DMS53 (cell line): ENCODE measurements around the gene ADAM11.

Experiments
- DNase-seq: peaks from one replicate; lab custom pipeline; 2025; lab: John Stamatoyannopoulos, UW

The ADAM11 gene

DNA sequence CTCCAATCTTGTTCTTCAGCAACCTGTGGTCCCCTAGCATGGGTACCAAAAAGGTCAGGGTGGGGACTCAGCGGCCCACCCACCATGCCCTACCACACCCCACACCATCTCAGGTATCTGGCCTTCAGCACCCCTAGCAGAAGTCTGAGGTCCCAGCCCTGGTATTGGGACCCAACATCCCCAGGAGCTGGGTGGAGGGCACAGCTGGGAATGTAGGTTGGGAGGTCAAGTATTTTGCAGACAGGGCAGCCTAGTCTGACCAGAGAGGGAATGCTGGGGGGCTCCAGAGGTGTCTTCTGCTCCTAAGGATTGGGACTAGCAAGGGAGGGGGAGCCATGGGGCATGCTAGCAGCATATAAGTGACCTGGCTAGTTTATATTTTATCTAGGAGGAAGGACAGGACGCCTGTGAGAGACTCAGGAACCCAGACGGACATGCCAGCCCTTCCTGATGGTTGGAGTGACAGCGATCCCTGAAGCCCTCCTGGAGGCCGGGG, 822 bp upstream of the ADAM11 start:
- no peak for DNase-seq

GRCh38 chr17:44759086-44759915, 513 bp downstream of the ADAM11 start:
- peak; percentile 55 for DNase-seq

DNA sequence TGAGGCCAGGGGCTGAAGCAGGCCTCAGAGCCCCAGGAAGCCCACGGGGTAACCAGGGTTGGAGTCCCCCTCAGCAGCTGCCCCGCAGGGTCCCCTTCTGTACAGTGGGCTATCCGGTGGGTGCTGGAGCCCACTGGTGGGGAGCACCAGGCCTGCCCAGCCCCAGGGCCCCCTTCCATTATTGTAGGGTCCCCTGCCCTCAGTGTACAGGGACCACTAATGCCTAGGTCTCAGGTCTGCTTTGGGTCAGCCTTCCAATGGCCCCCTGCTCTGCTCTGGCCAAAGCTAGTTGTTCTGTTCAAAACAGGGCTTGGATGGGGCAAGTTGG, 1.1 kb downstream of the ADAM11 start:
- DNase-seq: no peak

DNA sequence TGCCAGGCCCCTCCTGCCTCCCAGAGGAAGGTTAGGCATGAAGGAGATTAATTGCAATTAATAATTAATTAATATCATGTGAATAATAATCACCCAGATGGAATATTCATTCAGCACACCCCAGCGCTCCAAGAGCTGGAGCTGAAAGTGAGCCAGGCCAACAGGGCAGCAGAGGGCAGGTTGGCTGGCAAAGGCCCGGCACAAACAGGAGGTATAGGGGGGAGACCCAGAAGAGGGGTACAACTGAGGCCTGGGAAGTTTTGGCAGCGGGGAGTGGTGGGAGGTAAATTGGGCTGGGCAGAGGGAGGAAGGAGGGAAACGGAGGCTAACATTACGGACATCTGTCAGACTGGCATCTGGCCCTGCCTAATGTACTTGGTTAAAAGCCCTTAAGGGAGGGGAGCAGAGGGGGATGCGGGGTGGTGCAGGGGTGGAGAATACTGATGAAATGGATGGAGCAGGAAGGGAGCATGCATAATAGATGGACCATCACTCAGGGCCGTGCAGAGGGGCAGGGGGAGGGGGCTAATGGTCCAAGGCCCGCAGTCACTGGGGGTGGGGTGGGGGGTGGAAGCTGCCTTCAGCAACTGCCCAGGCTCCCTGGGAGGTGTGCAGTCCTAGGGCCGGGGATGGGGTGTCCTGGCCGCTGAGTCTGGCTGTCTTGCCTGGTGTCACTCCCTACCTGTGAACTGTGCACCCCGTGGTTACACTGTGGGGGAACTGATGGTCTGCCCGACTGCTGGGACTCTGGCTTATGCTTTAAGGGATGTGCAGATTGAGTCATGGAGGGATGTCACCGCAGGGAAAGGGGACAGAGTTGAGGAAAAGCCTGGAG, 1.9 kb downstream of the ADAM11 start:
- no peak for DNase-seq

GRCh38 chr17:44761932-44762810, 3.4 kb downstream of the ADAM11 start:
- no peak for DNase-seq

DNA sequence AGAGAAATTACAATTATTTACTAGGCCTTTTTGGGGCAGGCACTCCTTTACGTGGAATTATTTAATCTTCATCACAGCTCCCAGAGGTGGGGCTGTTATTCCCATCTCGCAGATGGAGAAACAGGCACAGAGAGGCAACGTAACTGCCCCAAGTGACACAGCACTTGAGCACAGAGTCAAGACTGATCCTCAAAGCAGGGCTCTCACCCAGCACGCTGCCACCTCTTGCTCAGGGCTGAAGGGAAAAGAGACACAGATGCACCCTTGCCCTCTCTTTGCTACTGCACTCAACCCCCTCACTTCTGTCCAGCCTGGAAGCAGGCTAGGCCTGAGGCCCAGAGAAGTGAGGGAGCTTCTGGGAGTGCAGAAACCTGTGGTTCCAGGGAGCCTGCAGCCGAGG, 4.4 kb downstream of the ADAM11 start:
- DNase-seq: no peak

GRCh38 chr17:44765965-44766364, 7.2 kb downstream of the ADAM11 start:
- no peak for DNase-seq

DNA sequence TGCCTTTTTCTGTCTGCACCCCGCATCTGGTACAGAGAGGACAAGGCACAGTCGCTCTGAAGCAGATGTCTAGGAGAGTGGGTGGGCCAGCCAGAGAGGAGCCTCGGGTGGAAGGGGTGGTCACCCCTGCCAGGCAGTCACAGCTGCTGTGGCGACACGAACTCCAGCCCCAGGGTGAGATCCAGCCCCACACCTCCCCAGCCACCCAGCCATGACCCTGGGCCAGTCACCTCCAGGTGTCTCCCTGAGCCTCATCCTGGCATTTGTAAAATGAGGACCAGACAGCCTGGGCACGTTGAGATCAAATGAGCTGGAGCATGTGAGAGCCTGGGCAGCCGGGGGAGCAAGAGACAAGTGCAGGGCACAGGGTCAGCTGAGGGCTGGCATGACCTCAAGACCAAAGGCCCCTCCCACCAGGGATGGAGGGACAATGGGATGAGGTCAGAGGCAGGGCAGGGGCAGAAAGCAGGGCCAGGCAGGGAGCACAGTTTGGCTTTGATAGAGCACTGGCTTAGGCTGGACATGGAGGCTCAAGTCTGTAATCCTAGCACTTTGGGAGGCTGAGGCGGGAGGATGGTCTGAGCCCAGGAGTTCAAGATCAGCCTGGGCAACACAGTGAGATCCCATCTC, 7.7 kb downstream of the ADAM11 start:
- peak; percentile 40 for DNase-seq

DNA sequence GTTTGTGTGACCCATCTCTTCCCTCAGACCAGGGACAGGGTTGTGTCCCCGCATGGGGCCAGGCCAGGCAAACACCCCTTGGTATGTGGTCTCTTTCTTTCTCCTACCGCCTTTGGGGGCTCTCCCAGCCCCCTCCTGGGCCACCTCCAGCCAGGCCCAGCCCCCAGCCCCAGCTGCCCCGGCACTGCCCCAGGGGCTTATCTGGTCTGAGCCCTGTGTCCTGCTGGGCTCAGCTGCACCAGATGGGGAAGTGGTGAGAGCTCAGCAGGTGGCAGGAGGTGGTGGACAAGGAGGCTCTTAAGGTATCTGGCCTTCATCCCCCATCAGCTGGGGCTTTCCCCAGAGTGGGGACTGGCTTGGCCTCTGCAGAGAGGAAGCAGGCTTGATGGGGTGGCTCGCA, 8.7 kb downstream of the ADAM11 start:
- no peak for DNase-seq

GRCh38 chr17:44768505-44769142, 9.8 kb downstream of the ADAM11 start:
- DNase-seq: no peak

GRCh38 chr17:44769230-44769629, 10.4 kb downstream of the ADAM11 start:
- DNase-seq: no peak

GRCh38 chr17:44769647-44770084, 10.9 kb downstream of the ADAM11 start:
- DNase-seq: no peak

- no peak for DNase-seq
Measured at GRCh38 chr17:44770166-44770925, 11.6 kb downstream of the ADAM11 start.

DNA sequence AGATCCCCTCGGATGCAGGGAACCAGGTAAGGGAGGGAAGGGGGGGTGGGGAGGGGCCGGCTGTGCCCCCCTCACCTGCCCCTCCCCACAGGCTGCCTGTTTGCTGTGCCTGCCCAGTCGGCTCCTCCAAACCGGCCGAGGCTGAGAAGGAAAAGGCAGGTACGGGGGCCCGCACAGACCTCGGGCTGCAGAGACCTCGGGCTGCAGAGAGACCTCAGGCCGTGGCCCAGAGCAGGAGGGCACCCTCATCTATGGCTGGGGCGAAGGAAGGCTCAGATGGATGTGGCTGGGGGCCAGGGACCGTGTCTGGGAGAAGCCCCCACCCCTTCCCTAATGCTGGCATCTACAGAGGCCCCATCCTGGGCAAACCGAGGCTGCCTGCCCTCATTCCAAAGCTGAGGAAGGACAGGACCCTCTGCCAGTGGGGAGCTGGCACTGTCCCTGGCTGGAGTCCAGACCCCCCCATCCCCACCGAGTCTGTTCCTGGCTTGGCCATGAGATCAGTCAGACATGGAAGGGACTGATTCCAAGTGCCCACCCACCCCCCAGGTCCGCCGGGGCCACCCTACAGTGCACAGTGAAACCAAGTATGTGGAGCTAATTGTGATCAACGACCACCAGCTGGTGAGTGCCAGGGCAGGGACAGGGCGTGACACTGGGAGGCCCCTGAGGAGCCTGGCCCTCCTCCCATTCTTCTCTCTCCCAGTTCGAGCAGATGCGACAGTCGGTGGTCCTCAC, 13.7 kb downstream of the ADAM11 start:
- DNase-seq: no peak

DNA sequence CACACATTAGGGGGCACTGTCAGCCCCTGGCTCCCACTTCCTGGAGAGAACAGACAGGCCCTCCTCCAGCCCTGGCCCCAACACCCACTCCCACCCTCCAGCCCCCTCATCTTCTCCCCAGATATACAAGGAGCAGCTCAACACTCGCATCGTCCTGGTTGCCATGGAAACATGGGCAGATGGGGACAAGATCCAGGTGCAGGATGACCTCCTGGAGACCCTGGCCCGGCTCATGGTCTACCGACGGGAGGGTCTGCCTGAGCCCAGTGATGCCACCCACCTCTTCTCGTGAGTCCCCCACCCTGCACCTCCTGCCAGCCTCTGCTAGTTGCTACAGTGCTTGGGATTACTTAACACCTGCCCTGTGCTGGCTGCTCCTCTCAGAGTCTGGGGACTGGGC, 14.4 kb downstream of the ADAM11 start:
- peak; percentile 59 for DNase-seq

GRCh38 chr17:44774271-44775135, 15.7 kb downstream of the ADAM11 start:
- DNase-seq: peak; percentile 97

- DNase-seq: peak; percentile 100
Measured at GRCh38 chr17:44775136-44775837, 16.5 kb downstream of the ADAM11 start.
